Aorta (tissue), 5 donors: Measurements from ENCODE around the gene AFAP1L1. TPM values are rescaled to one million over a fixed set of nuclear protein-coding genes. Genes with fewer than 3 reads are reported as not detected.

Experiments
- ATAC-seq: fragments of 200-7000 bp; cut with Tn5 transposase; one replicate; pipeline ENCODE4 v1.9.1; 2022; ENCODE audit warnings: moderate library complexity; ENCODE audit not compliant: low FRiP score
- DNase-seq, 2 donors: peaks; one replicate each; pipeline ENCODE4 v3.0.0-alpha.2; 2020
- H3K27ac ChIP-seq, 2 donors: one replicate each; pipeline ENCODE4 v1.5.1; 2013; ENCODE audit warnings: low read length in 2 of 2, mild to moderate bottlenecking in 2 of 2, moderate library complexity in 2 of 2, control low read depth in 1 of 2, inconsistent platforms in 1 of 2, low read depth in 1 of 2
- H3K27me3 ChIP-seq, 2 donors: one replicate each; pipeline ENCODE4 v1.6.1; 2013; ENCODE audit warnings: control low read depth in 1 of 2, low read length in 1 of 2, mild to moderate bottlenecking in 1 of 2, moderate library complexity in 1 of 2; ENCODE audit not compliant: insufficient read depth in 2 of 2, control insufficient read depth in 1 of 2
- H3K36me3 ChIP-seq, 2 donors: one replicate each; pipeline ENCODE4 v1.6.1; 2013; ENCODE audit warnings: control low read depth in 1 of 2, low read length in 1 of 2, mild to moderate bottlenecking in 1 of 2; ENCODE audit not compliant: insufficient read depth in 2 of 2, control insufficient read depth in 1 of 2
- H3K4me1 ChIP-seq, 2 donors: one replicate each; pipeline ENCODE4 v1.6.1; 2013; ENCODE audit warnings: low read length in 2 of 2, control low read depth in 1 of 2, mild to moderate bottlenecking in 1 of 2, moderate library complexity in 1 of 2; ENCODE audit not compliant: insufficient read depth in 2 of 2, control insufficient read depth in 1 of 2
- H3K4me3 ChIP-seq, 2 donors: one replicate each; pipeline ENCODE4 v1.5.1; 2013; ENCODE audit warnings: low read length in 2 of 2, control low read depth in 1 of 2, mild to moderate bottlenecking in 1 of 2
- H3K9me3 ChIP-seq: one replicate; pipeline ENCODE4 v1.6.1; 2013; ENCODE audit warnings: mild to moderate bottlenecking, low read length; ENCODE audit not compliant: control insufficient read depth
- WGBS, 2 donors: extraction: QIAGEN DNeasy Blood & Tissue Kit; methylation state at CpG; one replicate each; pipeline ENCODE4 v1.1.7; 2013; 5-methylcytosine and 5-hydroxymethylcytosine counted together
- intact Hi-C, 2 donors: fragments of 100-400 bp; cut with DNase I; formaldehyde crosslinking; loops; one replicate each; pipeline versions ENCODE4 v1.14.2 to v1.15.0; 2022
- polyA plus RNA-seq, 2 donors: library from polyadenylated mRNA; stranded (reverse); fragments of 200-250 nt; gene quantifications; one replicate each; pipeline ENCODE4 v1.2.3, GENCODE V29; 2013
- total RNA-seq, 2 donors: library from RNA; stranded (reverse); fragmentation: NEBNext Ultra II Directional; extraction: Animal tissue kit (Norgen Biotek cat#: 25700); gene quantifications; one replicate each; pipeline ENCODE4 v1.2.1, GENCODE V29; 2021
- donor health status: healthy with polysubstance abuse.
- donor health status: Bipolar disorder and iron deficiency.
- donor health status: DM: no; HTN: no; CAD: no.
- donor health status: DM: no; HTN: no; CAD: no.
- donor health status: DM: yes; HTN: yes; CAD: no.

AFAP1L1 gene
- total and polyA plus RNA-seq, 4 donors = 1.3 to 27.9 (median 7.7) TPM

DNA sequence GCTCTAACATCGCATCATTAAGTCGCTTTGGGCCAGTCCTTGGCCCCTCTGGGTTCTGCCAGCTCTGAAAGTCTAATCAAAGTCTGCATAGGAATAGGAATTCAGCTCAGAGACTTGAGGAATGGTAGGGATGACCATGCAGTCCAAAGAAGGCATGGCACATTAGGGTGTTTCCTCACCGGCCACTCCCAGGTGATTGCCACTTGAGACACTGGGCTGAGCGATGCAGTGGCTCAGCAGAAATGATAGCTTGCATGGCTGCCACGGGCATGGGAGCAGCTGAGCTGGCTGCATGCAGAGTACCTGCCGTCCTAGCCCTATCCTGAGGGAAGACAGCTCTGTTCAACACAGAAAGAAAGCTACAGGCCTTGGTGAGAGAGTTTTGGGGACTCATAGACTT, 28.8 kb downstream of the AFAP1L1 start:
- ATAC-seq (no peak), DNase-seq (no peak)
- Histone ChIP-seq H3K4me1 (no peaks in the 10 kb centered on the region), H3K27ac (no peak overlapping the region), H3K9me3 (no peaks in the 10 kb centered on the region), H3K4me3 (no peak overlapping the region), H3K36me3 (no peaks in the 10 kb centered on the region), H3K27me3 (no peaks in the 10 kb centered on the region)
- 97 to 98% methylated on average over 6 of the region's 6 CpGs for WGBS, 2 donors
- intact Hi-C loops = no loop called here

DNA sequence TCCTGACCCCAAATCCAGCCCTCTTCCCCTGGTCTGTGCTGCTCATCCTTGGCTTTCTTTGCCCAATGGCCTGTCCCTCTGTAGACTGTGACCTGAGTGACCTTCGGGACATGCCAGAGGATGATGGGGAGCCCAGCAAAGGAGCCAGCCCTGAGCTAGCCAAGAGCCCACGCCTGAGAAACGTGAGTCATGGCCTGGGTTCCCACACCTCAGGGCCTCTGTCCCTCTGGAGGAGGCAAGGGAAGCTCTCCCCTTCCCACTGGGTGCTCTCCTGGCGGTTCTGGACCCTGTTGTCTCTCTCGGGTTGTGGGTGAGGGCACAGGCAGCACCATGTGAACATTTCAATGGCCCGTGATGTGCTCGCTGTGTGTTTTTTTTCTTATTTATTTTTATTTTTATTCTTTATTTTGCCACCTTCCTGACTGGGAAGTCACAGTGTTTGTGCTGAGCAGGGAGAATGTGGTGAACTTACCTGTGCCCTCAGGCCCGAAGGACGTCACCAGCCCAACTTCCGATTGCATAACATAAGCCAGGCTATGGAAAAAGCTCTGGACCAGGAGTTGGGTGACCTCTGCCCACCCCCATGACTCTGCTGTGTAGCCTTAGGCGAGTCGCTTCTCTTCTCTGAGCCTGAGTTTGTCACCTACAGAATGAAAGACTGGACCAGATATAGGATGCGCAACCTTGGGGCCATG, 29.5 kb downstream of the AFAP1L1 start:
- no peaks in the 10 kb centered on the region for H3K36me3 ChIP-seq
- intact Hi-C loops = no loop called here
- H3K27me3 ChIP-seq = no peaks in the 10 kb centered on the region
- ATAC-seq (no peak), DNase-seq (no peak)
- H3K9me3 ChIP-seq = no peaks in the 10 kb centered on the region
- H3K27ac ChIP-seq = no peak overlapping the region
- H3K4me3 ChIP-seq = no peak overlapping the region
- no peaks in the 10 kb centered on the region for H3K4me1 ChIP-seq
- 95 to 97% methylated on average over 13 of the region's 13 CpGs for WGBS, 2 donors

DNA sequence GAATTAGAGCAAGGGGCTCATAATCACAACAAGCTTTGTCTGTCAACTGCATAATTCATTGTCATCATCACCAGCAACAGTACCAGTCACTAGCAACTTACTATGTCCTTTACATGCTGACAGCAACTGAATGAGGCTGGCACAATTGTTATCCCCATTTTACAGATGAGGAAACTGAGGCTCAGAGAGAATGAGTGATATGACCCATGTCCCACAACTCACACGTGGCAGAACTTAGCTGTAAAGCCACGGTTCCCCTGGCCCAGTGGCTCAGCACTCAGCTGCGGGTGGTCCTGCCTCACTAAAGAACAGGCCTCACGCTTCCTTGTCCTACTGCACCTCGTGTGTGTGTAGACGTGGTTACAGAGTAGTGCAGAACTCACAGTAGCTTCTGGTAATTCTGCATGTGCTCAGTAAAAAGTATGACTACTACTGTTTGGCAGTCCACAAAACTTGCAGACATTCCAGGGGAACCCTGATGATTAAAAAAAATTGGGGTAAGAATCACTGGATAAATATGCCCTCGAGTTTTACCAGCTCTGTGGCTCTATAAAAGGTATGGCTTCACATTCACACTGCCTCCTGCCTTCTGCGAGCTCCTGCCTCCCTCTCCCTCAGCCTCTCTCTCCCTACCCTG, 30.2 kb downstream of the AFAP1L1 start:
- Histone ChIP-seq H3K27ac (no peak overlapping the region), H3K36me3 (no peaks in the 10 kb centered on the region), H3K4me1 (no peaks in the 10 kb centered on the region), H3K27me3 (no peaks in the 10 kb centered on the region), H3K9me3 (no peaks in the 10 kb centered on the region), H3K4me3 (no peak overlapping the region)
- 77 to 83% methylated on average over 8 of the region's 8 CpGs for WGBS, 2 donors
- ATAC-seq = no peak
- intact Hi-C loops = no loop called here
- DNase-seq = no peak

DNA sequence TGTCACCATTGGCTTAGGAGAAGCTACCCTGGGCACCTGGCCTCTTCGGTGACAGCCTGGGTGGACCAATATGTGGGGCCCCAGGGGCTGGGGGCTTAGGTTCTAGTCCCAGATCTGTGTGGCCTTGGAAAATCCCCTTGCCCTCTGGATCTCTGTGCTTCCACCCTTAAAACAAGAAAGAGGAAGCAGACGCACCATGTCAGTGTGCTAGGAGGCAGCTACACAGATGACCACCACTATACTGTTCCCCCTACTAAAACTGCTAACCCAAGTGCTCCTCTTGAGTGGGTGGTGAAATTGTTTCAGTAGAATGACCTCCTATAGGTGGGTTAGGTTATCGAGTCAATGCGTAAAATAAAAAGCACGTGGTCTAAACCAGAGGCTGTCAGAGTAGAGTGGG, 31.0 kb downstream of the AFAP1L1 start:
- Histone ChIP-seq H3K4me1 (no peaks in the 10 kb centered on the region), H3K27me3 (no peaks in the 10 kb centered on the region), H3K36me3 (no peaks in the 10 kb centered on the region), H3K27ac (no peak overlapping the region), H3K4me3 (no peak overlapping the region), H3K9me3 (no peaks in the 10 kb centered on the region)
- DNase-seq = no peak
- ATAC-seq = no peak
- intact Hi-C loops = no loop called here
- 88 to 89% methylated on average over 5 of the region's 5 CpGs for WGBS, 2 donors

DNA sequence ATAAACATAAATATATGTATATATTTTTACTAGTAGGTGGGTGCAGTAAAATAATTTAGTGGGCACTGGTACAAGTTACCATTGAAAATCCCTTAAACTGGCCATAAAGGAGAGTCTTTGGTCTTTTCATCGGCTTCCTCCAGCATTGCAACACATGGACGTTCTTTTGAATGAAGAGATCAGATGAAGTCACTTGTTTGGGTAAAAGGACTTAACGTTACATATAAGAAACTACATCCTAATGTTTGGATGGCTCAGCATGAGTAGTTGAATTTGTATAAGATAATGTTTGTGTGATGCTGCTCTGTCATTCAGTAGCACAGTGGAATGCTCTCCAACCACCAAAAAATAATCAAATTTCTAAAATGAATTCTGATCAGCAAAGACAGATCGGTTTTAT, 31.6 kb downstream of the AFAP1L1 start:
- no peak overlapping the region for H3K4me3 ChIP-seq
- H3K27me3 ChIP-seq = no peaks in the 10 kb centered on the region
- 87% methylated on average over 4 of the region's 4 CpGs for WGBS, 2 donors
- intact Hi-C loops = no loop called here
- H3K4me1 ChIP-seq = no peaks in the 10 kb centered on the region
- no peaks in the 10 kb centered on the region for H3K36me3 ChIP-seq
- ATAC-seq = no peak
- no peaks in the 10 kb centered on the region for H3K9me3 ChIP-seq
- no peak for DNase-seq
- H3K27ac ChIP-seq = no peak overlapping the region

DNA sequence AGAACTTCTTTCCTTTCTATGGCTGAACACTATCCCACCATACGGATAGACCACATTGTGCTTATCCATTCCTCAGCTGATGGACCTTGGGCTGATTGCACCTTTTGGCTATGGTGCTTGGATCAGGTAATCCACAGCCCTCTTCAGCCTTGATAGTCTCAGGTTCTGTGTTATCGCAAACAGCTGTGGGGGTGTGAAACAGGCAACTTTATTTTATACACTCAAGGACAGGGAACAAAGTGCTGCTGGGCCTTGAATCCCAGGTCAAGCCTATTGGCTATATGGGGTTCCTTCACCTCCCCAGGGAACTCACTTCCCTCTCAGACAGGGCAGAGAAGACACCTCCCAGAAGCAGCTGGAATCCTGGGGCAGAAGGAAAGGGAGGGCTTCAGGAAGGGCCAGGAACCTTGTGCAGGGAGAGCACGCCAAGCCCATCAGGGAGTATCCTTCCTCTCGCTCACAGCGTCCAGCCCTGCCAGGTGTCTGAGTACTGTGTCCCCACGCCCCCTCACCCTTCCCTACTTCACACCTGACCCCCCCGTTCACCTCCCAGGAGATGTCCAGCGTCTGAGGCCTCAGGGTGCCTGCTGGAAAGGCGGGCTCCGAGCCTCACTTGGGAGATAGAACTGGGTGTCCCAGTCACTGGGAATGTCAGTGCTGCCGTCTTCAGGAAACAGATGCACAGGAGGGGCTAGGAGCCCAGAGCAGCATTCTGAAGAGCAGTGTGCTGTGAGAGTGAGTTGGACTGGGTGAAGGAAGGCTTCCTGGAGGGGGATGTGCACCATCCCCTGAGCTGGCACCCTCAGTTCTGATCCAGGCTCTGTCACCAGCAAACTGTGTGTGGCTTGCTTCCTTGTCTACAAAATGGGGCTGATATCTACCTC, 32.8 kb downstream of the AFAP1L1 start:
- Histone ChIP-seq H3K27me3 (no peaks in the 10 kb centered on the region), H3K4me1 (no peaks in the 10 kb centered on the region), H3K36me3 (no peaks in the 10 kb centered on the region), H3K4me3 (no peak overlapping the region), H3K9me3 (no peaks in the 10 kb centered on the region), H3K27ac (no peak overlapping the region)
- ATAC-seq = no peak
- 91 to 94% methylated on average over 11 of the region's 11 CpGs for WGBS, 2 donors
- DNase-seq = no peak
- intact Hi-C loops = no loop called here

DNA sequence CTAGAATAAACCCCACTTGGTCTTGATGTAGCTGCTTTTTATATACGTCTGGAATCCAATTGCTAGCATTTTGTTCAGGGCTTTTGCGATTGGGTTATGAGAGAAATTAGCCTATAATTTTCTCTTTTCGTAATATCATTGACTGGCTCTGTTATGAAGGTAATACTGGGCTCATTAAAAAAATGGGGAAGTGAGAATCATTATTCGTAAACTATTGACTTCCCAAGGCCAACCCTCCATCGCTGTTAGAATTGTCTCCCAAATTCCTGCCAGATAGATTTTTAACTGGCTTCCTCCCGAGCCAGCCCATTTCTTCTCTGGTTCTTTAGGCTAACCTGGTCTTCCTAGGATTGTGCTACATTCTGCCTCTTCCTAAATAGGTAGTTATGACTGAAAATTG, 37.7 kb downstream of the AFAP1L1 start:
- Histone ChIP-seq H3K36me3 (no peaks in the 10 kb centered on the region), H3K4me1 (no peaks in the 10 kb centered on the region), H3K9me3 (no peaks in the 10 kb centered on the region), H3K4me3 (no peak overlapping the region), H3K27me3 (no peaks in the 10 kb centered on the region), H3K27ac (no peak overlapping the region)
- no peak for ATAC-seq
- DNase-seq = no peak
- intact Hi-C loops = no loop called here
- WGBS, 2 donors = 92 to 95% methylated on average over 6 of the region's 6 CpGs

DNA sequence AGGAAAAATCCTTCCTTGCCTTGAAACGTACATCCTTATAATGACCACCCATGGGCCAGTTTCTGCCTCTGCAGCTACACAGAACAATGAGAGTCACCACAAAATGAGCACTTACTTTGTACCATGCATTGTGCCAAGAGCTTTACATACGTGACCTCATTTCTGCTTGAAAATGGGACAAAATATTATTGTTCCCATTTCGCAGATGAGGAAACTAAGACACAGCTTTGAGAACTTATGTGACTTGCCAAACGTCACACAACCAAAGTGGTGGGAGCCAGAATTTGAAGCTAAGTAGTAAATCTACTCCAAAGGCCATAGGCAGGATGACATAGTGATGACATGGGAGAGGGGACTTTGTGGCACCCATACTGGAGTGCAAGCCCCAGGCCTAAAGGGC, 38.8 kb downstream of the AFAP1L1 start:
- no peak for ATAC-seq
- Histone ChIP-seq H3K27ac (no peak overlapping the region), H3K9me3 (no peaks in the 10 kb centered on the region), H3K4me1 (no peaks in the 10 kb centered on the region), H3K4me3 (no peak overlapping the region), H3K27me3 (no peaks in the 10 kb centered on the region), H3K36me3 (no peaks in the 10 kb centered on the region)
- 93% methylated on average over 4 of the region's 4 CpGs for WGBS, 2 donors
- DNase-seq = no peak
- intact Hi-C loops = loop anchor here in 1 of 2 donors (10.0 kb wide), 1 partner anchor 254 kb away; no protein-coding TSS in a partner anchor
